ENCODE measurements around the gene SND1.

DNA sequence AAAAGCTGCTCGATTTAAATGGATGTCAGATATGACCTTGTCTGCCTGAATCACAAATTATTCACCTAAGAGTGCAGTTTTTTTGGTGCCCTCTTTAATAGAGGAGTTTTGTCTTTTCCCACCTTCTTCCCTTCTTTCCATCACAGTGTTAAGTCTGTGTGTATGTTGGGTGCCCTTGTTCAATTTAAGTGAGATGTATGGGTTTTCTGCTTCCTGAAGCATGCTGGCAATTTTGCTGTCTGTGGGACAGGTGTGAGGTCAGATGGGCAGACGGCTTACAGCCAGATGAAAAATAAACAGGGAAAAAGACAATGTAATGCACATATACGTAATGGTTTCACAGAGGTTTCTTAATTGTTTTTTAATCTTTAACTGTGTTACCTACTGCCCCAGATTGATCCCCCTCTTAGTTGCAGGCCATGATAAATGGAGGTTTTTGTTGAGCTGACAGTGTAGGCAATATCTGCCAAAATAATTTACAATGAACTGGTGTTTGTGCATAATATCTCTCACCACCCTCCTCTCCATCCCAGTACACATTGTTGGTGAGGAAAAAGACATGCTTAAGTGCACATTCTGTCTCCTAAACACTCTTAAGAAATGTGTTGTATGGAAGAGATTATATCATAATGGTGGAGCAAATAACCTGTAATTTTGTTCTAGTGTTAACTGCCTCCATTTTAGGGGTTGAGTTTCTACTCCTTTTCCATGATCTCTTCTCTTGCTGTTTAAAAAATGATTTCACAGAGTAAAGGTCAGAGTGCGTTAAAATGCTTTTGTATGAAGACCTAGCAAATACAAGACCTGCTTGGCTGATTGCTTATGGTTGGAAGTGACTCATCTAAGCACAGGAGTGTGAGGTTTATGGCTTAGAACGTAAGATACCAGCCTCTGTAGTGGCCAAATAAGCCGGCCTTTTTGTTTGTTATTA is 255.4 kb downstream of the SND1 start:
- TF ChIP-seq, protein P1, sequence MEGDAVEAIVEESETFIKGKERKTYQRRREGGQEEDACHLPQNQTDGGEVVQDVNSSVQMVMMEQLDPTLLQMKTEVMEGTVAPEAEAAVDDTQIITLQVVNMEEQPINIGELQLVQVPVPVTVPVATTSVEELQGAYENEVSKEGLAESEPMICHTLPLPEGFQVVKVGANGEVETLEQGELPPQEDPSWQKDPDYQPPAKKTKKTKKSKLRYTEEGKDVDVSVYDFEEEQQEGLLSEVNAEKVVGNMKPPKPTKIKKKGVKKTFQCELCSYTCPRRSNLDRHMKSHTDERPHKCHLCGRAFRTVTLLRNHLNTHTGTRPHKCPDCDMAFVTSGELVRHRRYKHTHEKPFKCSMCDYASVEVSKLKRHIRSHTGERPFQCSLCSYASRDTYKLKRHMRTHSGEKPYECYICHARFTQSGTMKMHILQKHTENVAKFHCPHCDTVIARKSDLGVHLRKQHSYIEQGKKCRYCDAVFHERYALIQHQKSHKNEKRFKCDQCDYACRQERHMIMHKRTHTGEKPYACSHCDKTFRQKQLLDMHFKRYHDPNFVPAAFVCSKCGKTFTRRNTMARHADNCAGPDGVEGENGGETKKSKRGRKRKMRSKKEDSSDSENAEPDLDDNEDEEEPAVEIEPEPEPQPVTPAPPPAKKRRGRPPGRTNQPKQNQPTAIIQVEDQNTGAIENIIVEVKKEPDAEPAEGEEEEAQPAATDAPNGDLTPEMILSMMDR (conservative IDR thresholded peaks at IDR 0.05 in 1 of 2, IDR thresholded peaks at IDR 0.05 in 1 of 2; ENCODE audit: low read depth in 1 of 2, low read length in 2 of 2), result no peak
- no peak for TF ChIP-seq EZH2 (IDR thresholded peaks at IDR 0.05; ENCODE audit: low read length, missing control alignments)
